Measurements from ENCODE around the gene XKR7. TPM values are rescaled to one million over a fixed set of nuclear protein-coding genes. Genes with fewer than 3 reads are reported as not detected.

XKR7 gene
- total and polyA plus RNA-seq, 10 donors: 0.02 to 0.21 (median 0.08) TPM; not detected in 2

- DNase-seq: no peak
- Histone ChIP-seq H3K27ac (no peak overlapping the region), H3K4me3 (no peak overlapping the region), H3K27me3 (replicated peaks in 1 of 7) (peaks cover 0 to 21% (median 0%) of the 10 kb centered on the region in 7 donors), H3K9me3 (no peaks in the 10 kb centered on the region), H3K4me1 (no peaks in the 10 kb centered on the region), H3K36me3 (no peaks in the 10 kb centered on the region)
- TF ChIP-seq POLR2A (IDR thresholded peaks at IDR 0.05) (no peak), POLR2AphosphoS5 (IDR thresholded peaks at IDR 0.05) (no peak)
- TF ChIP-seq, protein P1, sequence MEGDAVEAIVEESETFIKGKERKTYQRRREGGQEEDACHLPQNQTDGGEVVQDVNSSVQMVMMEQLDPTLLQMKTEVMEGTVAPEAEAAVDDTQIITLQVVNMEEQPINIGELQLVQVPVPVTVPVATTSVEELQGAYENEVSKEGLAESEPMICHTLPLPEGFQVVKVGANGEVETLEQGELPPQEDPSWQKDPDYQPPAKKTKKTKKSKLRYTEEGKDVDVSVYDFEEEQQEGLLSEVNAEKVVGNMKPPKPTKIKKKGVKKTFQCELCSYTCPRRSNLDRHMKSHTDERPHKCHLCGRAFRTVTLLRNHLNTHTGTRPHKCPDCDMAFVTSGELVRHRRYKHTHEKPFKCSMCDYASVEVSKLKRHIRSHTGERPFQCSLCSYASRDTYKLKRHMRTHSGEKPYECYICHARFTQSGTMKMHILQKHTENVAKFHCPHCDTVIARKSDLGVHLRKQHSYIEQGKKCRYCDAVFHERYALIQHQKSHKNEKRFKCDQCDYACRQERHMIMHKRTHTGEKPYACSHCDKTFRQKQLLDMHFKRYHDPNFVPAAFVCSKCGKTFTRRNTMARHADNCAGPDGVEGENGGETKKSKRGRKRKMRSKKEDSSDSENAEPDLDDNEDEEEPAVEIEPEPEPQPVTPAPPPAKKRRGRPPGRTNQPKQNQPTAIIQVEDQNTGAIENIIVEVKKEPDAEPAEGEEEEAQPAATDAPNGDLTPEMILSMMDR (IDR thresholded peaks at IDR 0.05 in 8 of 11, conservative IDR thresholded peaks at IDR 0.05 in 3 of 11): no peak
- intact Hi-C loops (cut with DNase I; ENCODE audit: low total_unique reads): no loop called here
- WGBS, 5 donors: 42 to 59% (median 44%) methylated on average over 11 to 13 of the region's 13 CpGs
Measured at GRCh38 chr20:31923388-31924331, 44.3 kb upstream of the XKR7 start.

- Histone ChIP-seq H3K27me3 (replicated peaks in 1 of 7) (peaks cover 0 to 21% (median 0%) of the 10 kb centered on the region in 7 donors), H3K4me1 (no peaks in the 10 kb centered on the region), H3K36me3 (no peaks in the 10 kb centered on the region), H3K27ac (no peak overlapping the region), H3K4me3 (no peak overlapping the region), H3K9me3 (no peaks in the 10 kb centered on the region)
- no peak for DNase-seq
- TF ChIP-seq POLR2A (IDR thresholded peaks at IDR 0.05) (no peak), POLR2AphosphoS5 (IDR thresholded peaks at IDR 0.05) (no peak)
- TF ChIP-seq, protein P1 (IDR thresholded peaks at IDR 0.05 in 8 of 11, conservative IDR thresholded peaks at IDR 0.05 in 3 of 11): no peak
- intact Hi-C loops (cut with DNase I; ENCODE audit: low total_unique reads): no loop called here
- 90 to 94% (median 91%) methylated on average over 8 of the region's 8 CpGs for WGBS, 5 donors
Measured at GRCh38 chr20:31924561-31924960, 43.4 kb upstream of the XKR7 start.

GRCh38 chr20:31925631-31926030 is 42.3 kb upstream of the XKR7 start:
- no peak for DNase-seq
- H3K27me3 ChIP-seq (replicated peaks in 1 of 7): peaks cover 0 to 26% (median 0%) of the 10 kb centered on the region in 7 donors
- no peaks in the 10 kb centered on the region for H3K36me3 ChIP-seq
- no peaks in the 10 kb centered on the region for H3K9me3 ChIP-seq
- H3K4me3 ChIP-seq: no peak overlapping the region
- intact Hi-C loops (cut with DNase I; ENCODE audit: low total_unique reads): no loop called here
- WGBS, 5 donors: 73 to 85% (median 74%) methylated on average over 9 of the region's 9 CpGs
- no peaks in the 10 kb centered on the region for H3K4me1 ChIP-seq
- H3K27ac ChIP-seq: no peak overlapping the region
- TF ChIP-seq POLR2A (IDR thresholded peaks at IDR 0.05) (no peak), POLR2AphosphoS5 (IDR thresholded peaks at IDR 0.05) (no peak)
- TF ChIP-seq, protein P1 (IDR thresholded peaks at IDR 0.05 in 8 of 11, conservative IDR thresholded peaks at IDR 0.05 in 3 of 11): no peak

DNA sequence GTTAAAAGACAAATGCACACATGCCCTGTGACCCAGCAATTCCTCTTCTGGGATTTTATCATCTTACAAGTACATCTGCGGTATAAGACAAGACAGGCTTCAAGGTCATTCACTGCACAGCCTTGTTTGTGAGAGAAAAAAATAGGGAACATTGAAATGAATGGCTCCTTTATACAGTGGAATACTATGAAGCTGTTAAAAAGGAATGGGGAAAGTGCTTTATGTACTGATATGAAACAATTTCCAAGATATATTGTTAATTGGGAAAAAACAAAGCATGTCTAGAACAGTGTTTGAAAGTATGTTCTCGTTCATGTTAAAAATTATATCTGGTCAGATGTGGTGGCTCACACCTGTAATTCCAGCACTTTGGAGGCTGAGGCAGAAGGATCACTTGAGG is 41.5 kb upstream of the XKR7 start:
- intact Hi-C loops (cut with DNase I; ENCODE audit: low total_unique reads): no loop called here
- no peaks in the 10 kb centered on the region for H3K9me3 ChIP-seq
- WGBS, 5 donors: 89 to 92% (median 90%) methylated on average over 2 of the region's 2 CpGs
- no peak for DNase-seq
- H3K4me1 ChIP-seq: no peaks in the 10 kb centered on the region
- TF ChIP-seq POLR2AphosphoS5 (IDR thresholded peaks at IDR 0.05) (no peak), POLR2A (IDR thresholded peaks at IDR 0.05) (no peak)
- TF ChIP-seq, protein P1 (IDR thresholded peaks at IDR 0.05 in 8 of 11, conservative IDR thresholded peaks at IDR 0.05 in 3 of 11): no peak
- no peak overlapping the region for H3K4me3 ChIP-seq
- H3K27ac ChIP-seq: no peak overlapping the region
- H3K27me3 ChIP-seq (replicated peaks in 1 of 7): peaks cover 0 to 26% (median 0%) of the 10 kb centered on the region in 7 donors
- H3K36me3 ChIP-seq: no peaks in the 10 kb centered on the region

All from spleen (tissue), 11 donors.